ENCODE measurements around the gene GLMP. TPM values are rescaled to one million over a fixed set of nuclear protein-coding genes. Genes with fewer than 3 reads are reported as not detected.

GLMP gene
- total RNA-seq, 2 donors from 2014 or later: 70.3 to 85.1 TPM

DNA sequence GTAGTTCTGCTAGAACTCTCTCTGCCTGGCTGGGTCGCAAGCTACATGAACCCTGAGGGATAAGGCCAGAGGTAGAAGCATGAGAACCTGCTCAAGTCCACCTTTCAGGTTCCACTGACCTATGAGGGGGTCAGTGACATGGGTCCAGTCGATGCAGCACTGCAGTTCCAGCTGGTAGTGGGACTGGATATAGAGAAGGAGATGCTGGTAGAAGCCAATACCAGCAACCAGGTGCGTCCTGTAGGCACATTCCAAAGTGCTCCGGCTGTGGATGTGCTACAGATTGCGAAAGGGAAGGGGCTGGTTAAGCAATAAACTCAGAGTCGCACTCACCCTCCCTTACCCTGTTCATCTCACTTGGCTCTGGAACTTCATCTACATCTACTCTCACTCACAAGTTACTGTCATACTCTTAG, 18.5 kb downstream of the GLMP start:
- no peaks in the 10 kb centered on the region for H3K9me3 Mint-ChIP-seq
- Histone ChIP-seq H3K4me3 (ENCODE audit: low read length) (no peak overlapping the region), H3K9me3 (ENCODE audit: control insufficient read depth, low read length) (no peaks in the 10 kb centered on the region), H3K27ac (ENCODE audit: low read depth, low read length) (no peak overlapping the region), H3K4me1 (ENCODE audit: control insufficient read depth, insufficient read depth, low read length) (peaks cover 6% of the 10 kb centered on the region), H3K36me3 (ENCODE audit: control insufficient read depth, insufficient read depth, low read length) (peaks cover 81% of the 10 kb centered on the region), H3K9ac (ENCODE audit: extremely low read depth, low read length, poor library complexity, severe bottlenecking) (no peak overlapping the region), H3K27me3 (ENCODE audit: control insufficient read depth, insufficient read depth, low read length, poor library complexity, severe bottlenecking) (no peaks in the 10 kb centered on the region)
- peaks cover 66% of the 10 kb centered on the region for H3K36me3 Mint-ChIP-seq (ENCODE audit: low read depth)
- H3K27ac Mint-ChIP-seq: no peak overlapping the region
- DNase-seq: no peak
- no peak overlapping the region for H3K4me3 Mint-ChIP-seq
- no peaks in the 10 kb centered on the region for H3K27me3 Mint-ChIP-seq (ENCODE audit: insufficient read depth)
- WGBS, 2 experiments (ENCODE audit: insufficient coverage in 1 of 2, insufficient read length in 1 of 2): 95 to 98% methylated on average over 6 of the region's 6 CpGs
- H3K4me1 Mint-ChIP-seq: peaks cover 7% of the 10 kb centered on the region
- TF ChIP-seq, protein P1, sequence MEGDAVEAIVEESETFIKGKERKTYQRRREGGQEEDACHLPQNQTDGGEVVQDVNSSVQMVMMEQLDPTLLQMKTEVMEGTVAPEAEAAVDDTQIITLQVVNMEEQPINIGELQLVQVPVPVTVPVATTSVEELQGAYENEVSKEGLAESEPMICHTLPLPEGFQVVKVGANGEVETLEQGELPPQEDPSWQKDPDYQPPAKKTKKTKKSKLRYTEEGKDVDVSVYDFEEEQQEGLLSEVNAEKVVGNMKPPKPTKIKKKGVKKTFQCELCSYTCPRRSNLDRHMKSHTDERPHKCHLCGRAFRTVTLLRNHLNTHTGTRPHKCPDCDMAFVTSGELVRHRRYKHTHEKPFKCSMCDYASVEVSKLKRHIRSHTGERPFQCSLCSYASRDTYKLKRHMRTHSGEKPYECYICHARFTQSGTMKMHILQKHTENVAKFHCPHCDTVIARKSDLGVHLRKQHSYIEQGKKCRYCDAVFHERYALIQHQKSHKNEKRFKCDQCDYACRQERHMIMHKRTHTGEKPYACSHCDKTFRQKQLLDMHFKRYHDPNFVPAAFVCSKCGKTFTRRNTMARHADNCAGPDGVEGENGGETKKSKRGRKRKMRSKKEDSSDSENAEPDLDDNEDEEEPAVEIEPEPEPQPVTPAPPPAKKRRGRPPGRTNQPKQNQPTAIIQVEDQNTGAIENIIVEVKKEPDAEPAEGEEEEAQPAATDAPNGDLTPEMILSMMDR (conservative IDR thresholded peaks at IDR 0.05): no peak

DNA sequence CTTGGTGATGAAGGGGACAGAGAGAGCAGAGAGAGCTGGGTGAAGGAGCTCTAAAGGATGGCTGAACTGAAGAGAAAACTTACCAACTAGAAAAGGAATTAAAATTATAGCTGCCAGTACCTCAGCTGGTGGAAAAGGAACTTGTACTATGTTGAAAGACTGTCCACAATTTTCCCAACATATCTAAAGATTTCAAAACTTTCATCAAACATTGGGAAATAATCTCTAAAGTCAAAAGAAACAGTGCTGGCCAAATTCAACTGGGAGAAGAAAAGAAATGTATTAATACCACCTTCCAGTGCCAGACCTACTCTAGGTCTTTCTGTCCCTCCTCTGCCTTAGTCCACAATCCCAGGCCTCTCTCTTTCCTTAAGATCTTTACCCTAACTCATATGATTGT, 18.9 kb downstream of the GLMP start:
- H3K4me3 Mint-ChIP-seq: no peak overlapping the region
- Histone ChIP-seq H3K9ac (ENCODE audit: extremely low read depth, low read length, poor library complexity, severe bottlenecking) (no peak overlapping the region), H3K4me1 (ENCODE audit: control insufficient read depth, insufficient read depth, low read length) (peaks cover 5% of the 10 kb centered on the region), H3K9me3 (ENCODE audit: control insufficient read depth, low read length) (no peaks in the 10 kb centered on the region), H3K36me3 (ENCODE audit: control insufficient read depth, insufficient read depth, low read length) (peaks cover 85% of the 10 kb centered on the region), H3K4me3 (ENCODE audit: low read length) (no peak overlapping the region), H3K27me3 (ENCODE audit: control insufficient read depth, insufficient read depth, low read length, poor library complexity, severe bottlenecking) (no peaks in the 10 kb centered on the region), H3K27ac (ENCODE audit: low read depth, low read length) (no peak overlapping the region)
- TF ChIP-seq, protein P1 (conservative IDR thresholded peaks at IDR 0.05): no peak
- no peak overlapping the region for H3K27ac Mint-ChIP-seq
- peaks cover 70% of the 10 kb centered on the region for H3K36me3 Mint-ChIP-seq (ENCODE audit: low read depth)
- DNase-seq: no peak
- peaks cover 5% of the 10 kb centered on the region for H3K4me1 Mint-ChIP-seq
- H3K27me3 Mint-ChIP-seq (ENCODE audit: insufficient read depth): no peaks in the 10 kb centered on the region
- H3K9me3 Mint-ChIP-seq: no peaks in the 10 kb centered on the region

DNA sequence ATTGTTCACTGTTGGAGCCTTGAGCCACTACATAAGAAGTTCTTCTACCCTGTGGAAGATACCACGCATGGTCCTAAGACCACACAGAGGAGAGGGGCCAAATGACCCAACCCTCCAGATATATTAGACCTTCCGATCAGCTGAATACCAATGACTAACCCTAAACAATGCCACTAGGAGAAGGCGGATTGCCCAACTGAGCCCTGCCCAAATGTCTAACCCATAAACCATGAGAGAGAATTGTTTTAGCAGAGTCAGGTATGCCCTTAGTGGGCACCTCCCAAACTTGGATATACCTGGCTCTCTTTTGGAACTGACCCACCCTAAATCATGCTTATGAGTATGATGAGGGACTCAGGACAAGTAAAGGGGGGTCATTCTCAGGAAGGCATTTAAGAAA, 25.2 kb downstream of the GLMP start:
- Mint-ChIP-seq H3K9me3 (no peaks in the 10 kb centered on the region), H3K27ac (no peak overlapping the region), H3K4me3 (no peak overlapping the region), H3K4me1 (peaks cover 2% of the 10 kb centered on the region), H3K27me3 (ENCODE audit: insufficient read depth) (no peaks in the 10 kb centered on the region), H3K36me3 (ENCODE audit: low read depth) (peaks cover 81% of the 10 kb centered on the region)
- TF ChIP-seq, protein P1 (conservative IDR thresholded peaks at IDR 0.05): no peak
- Histone ChIP-seq H3K4me3 (ENCODE audit: low read length) (no peak overlapping the region), H3K36me3 (ENCODE audit: control insufficient read depth, insufficient read depth, low read length) (peaks cover 93% of the 10 kb centered on the region), H3K4me1 (ENCODE audit: control insufficient read depth, insufficient read depth, low read length) (no peaks in the 10 kb centered on the region), H3K27ac (ENCODE audit: low read depth, low read length) (no peak overlapping the region), H3K9me3 (ENCODE audit: control insufficient read depth, low read length) (no peaks in the 10 kb centered on the region), H3K27me3 (ENCODE audit: control insufficient read depth, insufficient read depth, low read length, poor library complexity, severe bottlenecking) (no peaks in the 10 kb centered on the region), H3K9ac (ENCODE audit: extremely low read depth, low read length, poor library complexity, severe bottlenecking) (no peak overlapping the region)
- 96% methylated on average over 3 of the region's 3 CpGs; no CpG with 5 or more reads in 1 of the 2 experiments for WGBS, 2 experiments (ENCODE audit: insufficient coverage in 1 of 2, insufficient read length in 1 of 2)
- no peak for DNase-seq
